OCI-M1 (cell line): Measurements from ENCODE around the gene ZNF487.
"Not testable (repeated sequence)": the region's sequence is repeated elsewhere in the genome, so short reads cannot be mapped to it uniquely, and the experiment has no call there.

Source experiments
- DNase-seq: peaks from one replicate; lab custom pipeline; 2025; lab: John Stamatoyannopoulos, UW

Gene ZNF487

DNA sequence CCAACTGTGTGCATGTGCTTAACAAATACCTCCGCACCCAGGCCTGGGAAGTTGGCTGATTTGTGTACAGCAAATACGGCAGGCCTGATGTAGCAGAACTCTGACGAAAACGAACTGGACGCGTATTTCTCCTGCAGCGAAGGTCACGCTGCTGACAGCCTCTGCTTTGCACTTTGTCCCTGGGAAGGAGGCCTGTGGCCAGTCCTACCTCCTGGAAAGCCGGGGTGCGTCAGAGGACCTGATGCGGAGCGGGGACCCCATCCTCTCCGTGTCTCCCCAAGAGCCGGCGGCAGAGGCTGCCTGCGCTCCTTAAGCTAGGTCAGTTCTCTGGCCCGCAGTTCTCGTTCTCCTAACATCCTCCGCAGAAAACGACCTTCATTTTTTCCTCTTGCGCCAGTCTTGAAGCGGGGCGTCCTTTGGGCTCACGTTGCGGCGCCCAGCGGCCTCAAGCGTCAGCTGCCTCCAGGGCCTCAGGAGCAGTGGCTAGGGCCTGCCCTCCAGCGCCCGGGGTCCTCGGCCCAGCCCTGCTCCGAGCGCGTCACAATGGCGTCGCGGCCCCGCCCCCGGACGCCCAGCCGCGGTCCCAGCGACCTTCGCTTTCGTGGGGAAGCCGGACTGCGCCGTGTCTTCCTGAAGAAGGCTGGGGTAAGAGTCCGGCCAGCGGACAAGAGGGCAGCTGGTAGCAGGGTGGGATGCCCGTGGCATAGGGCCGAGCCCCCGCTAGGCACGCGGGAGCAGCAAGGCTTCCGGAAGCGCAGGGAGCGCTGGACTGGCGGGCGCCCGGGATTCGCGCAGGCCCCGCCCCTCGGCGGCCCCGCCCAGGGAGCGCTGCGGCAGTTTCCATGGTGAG, at the start of gene ZNF487:
ZNF487 (plus strand) TSS at position 821 of the 850 bp plus-strand sequence. CDS start 38,703 bp downstream, outside the sequence.
- peak; percentile 96 for DNase-seq

DNA sequence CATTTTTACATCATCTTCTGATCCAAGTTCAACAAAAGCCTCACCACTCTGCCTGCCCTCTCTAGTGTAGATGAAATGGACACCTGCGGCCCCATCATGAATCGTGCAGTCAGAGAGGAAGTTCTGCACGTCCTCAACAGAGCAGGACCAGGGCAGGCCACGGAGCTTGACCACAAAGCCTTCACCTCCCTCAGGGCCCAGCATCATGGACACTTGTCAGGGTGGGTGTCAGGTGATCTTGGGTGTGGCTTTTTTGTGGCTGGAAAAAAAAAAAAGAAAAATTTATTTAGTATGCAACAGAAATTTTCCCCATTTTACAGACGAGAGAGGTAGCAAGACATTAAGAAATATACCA, 49.3 kb upstream of the ZNF487 start:
- no peak for DNase-seq

DNA sequence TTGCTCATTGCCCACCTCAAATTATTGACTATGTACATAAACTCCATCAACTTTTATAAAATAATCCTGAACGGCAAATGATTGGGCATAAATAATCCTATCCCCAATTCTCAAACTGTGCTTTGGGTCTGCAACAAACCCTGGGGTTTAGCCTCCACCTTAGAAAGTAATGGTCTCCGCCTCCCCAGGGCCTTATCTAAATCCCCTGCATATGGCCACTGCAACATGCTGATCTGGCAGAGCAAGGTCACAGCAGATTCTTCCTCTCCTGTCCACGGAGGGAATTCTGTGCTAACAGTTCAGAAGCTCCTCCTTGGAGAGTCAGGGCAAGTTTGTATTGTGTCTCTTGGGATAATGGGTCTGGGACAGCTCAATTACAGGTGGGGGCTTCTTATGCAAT, 47.0 kb upstream of the ZNF487 start:
- no peak for DNase-seq

DNA sequence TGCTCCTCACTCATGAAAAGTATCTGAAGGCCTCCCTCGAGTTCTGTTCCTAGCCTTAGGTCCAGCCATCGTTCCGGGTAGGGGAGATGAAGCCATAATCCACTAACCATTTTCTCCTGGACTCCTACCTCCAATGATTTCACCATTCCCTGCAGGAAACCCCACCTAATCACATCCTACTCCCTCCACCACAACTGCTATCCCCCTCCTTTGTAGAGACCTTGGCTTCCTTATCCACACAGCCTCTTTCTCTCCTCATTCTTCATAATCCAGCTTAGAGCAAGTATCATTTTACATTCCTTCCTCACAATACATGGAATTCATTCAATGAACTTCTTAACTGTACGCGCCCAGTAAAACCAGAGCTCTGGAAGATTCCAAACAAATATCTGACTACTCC, 46.6 kb upstream of the ZNF487 start:
- no peak for DNase-seq

DNA sequence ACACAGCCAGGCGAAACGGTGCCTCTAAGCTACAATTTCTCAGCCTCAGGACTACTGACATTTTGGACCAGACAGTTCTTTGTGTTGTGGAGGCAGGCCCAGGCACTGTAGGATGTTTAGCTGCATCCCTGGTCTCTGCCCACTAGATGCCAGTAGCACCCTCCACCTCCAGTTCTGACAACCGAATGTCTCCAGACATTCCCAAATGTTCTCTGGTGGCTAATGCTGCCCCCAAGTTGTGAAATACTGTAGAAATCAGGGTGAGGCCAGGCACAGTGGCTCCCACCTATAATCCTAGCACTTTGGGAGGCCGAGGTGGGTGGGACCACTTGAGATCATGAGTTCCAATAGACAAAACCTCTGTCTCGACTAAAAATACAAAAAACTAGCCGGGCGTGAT, 46.2 kb upstream of the ZNF487 start:
- no peak for DNase-seq

GRCh38 chr10:43391496-43391895, 45.4 kb upstream of the ZNF487 start:
- no peak for DNase-seq

DNA sequence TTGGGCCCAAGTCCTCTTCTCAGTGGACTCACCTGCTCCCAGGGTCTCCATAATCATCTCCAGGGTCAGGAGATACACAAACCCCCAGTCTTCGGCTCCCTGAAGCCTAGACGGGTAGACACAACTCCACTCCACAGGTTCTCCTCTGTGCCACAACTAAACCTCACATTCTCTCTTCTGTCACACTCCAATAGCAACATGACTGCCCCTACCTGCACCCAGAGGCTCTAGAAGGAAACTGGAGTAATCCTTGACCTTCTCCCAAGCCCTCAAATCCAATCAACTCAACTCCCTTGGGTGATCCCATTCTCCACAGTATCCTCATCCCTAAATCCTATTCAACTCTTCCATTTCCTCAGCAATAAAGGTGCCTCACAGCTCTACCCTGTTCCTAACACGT, 44.2 kb upstream of the ZNF487 start:
- no peak for DNase-seq

DNA sequence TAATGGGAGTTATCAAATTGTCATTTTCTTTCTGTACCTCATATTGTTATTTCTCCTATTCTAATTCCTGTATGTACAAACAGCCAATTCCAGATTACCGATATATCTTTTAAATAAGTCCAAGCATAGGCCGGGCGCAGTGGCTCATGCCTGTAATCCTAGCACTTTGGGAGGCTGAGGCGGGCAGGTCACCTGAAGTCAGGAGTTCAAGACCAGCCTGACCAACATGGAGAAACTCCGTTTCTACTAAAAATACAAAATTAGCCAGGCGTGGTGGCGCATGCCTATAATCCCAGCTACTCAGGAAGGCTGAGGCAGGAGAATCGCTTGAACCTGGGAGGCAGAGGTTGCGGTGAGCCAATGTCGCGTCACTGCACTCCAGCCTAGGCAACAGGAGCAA, 43.7 kb upstream of the ZNF487 start:
- not testable (repeated sequence) for DNase-seq

GRCh38 chr10:43393606-43394360, 43.1 kb upstream of the ZNF487 start:
- DNase-seq = no peak

DNA sequence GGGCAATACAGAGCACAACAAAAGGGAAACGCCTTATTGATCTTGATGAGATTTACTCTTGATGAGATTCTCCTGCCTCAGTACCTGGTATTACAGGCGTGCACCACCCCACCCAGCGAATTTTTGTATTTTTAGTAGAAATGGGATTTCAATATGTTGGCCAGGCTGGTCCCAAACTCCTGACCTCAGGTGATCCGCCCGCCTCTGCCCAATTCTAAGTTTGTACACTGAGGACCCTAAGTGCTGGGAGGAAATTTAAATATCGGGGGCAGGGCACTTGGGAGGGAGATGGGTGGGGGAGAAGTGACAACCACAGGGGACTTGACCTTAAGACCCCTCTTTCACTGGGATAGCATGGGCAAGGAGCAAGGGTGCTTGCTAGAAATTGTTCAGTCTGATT, 42.0 kb upstream of the ZNF487 start:
- no peak for DNase-seq

DNA sequence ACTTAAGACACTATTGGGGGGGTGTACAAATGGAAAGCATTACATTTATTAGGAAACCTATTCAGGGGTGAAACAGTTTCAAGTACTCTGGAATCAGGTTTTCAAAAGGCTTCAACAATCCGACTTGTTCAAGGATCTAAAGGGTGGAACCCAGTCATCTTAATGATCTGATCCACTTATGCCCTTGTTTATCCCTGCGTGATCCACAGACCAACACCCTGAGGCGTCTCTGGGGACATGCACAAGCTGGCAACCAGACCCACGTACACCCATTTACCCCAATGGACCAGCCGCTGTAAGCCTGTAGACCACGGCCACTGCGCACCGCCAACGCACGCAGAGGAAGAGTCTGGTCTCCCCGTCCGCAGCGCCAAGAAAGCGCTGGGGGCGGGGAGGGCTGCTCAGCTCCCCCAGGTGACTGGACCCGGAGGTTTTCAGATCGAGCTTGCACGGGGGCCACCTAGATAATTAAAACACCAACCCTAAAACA, 41.3 kb upstream of the ZNF487 start:
- DNase-seq = peak; percentile 81

GRCh38 chr10:43396061-43396927, 40.6 kb upstream of the ZNF487 start:
- DNase-seq = peak; percentile 95

- DNase-seq = peak; percentile 96
Observed at GRCh38 chr10:43396928-43397624, 39.8 kb upstream of the ZNF487 start.

- no peak for DNase-seq
Observed at GRCh38 chr10:43398939-43399319, 38.0 kb upstream of the ZNF487 start.

- DNase-seq = peak; percentile 59
Observed at GRCh38 chr10:43399320-43400310, 37.3 kb upstream of the ZNF487 start.

DNA sequence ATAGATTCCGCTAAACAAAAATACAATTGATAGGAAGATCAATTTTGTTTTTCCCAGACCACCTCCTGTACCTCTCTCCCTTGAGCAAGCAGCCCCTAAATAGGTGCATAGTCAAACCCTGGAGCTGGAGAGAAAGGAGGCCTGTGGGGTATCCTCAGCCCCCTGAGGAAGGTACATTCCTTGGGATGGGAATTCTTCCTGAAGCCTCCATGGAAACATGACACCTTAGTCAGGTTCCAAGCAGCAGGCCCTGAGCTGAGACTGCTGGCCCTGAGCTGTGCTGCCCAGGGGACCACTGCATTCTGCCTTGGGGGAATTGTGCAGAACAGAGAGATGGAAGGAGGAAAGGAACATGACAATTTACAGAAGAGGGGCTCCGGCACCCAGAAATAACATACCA, 35.3 kb upstream of the ZNF487 start:
- DNase-seq = no peak

DNA sequence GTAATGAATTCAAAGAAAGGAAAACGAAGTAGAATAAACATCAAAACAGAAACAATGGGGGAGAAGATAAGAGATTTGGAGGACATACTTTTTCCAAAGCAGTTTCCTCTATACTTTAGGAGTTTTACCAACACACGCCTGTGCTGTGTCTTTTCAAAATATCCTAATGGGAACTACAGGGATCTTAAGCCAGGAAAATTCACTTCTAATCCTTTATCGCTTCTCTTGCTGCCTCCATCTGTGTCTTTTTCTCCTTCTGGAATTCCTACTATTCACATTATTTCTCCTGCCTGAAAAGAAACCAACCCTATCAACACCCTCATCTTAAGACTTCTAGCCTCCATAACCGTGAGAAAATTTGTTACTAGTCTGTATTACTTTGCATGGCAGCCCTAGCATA, 34.7 kb upstream of the ZNF487 start:
- DNase-seq = no peak

- no peak for DNase-seq
Observed at GRCh38 chr10:43402880-43403452, 33.9 kb upstream of the ZNF487 start.

DNA sequence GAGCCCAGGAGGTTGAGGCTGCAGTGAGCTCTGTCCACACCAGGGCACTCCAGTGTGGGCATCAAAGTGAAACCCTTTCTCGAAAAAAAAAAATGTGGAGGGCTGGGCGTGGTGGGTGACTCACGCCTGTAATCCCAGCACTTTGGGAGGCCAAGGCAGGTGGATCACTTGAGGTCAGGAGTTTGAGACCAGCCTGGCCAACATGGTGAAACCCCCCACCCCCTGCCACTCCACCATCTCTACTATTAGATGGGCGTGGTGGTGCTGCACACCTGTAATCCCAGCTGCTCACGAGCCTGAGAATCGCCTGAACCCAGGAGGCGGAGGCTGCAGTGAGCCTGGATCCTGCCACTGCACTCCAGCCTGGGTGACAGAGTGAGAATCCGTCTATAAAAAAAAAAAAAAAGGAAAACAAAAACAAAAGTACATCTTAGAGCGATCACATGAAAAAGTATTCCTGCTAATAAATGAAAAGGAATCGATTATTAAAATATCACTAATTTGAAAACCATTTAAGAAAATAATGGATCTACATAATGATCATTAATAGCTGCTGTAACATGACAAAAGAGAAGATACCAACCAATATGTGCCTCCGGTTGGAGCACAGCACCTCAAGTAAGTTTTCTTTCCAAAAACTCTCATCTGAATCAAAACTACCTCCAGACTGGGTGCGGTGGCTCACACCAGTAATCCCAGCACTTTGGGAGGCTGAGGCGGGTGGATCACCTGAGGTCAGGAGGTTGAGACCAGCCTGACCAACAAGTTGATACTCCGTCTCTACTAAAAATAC, 32.8 kb upstream of the ZNF487 start:
- no peak for DNase-seq
